ENCODE measurements around the gene SPRR5.

DNA sequence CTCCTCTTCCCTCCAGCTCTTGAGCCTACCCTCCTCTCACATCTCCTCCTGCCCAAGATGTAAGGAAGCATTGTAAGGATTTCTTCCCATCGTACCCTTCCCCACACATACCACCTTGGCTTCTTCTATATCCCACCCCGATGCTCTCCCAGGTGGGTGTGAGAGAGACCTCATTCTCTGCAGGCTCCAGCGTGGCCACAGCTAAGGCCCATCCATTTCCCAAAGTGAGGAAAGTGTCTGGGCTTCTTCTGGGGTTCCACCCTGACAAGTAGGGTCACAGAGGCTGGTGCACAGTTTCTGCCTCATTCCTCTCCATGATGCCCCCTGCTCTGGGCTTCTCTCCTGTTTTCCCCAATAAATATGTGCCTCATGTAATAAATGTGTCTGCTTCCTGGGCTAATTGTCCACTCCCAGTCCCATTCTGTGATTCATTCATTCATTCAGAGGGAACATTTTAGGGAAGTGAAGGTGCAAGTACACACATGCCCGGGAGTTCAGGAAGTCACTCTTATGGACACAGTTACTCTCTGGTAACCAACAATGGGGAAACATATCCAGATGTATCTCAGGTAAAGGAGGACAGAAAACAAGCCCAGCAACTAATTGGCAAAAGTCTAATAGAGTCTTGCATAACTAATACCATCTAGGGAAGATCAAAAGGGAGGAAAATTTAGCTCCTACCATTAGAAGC, 25.3 kb downstream of the SPRR5 start:
- TF ChIP-seq, protein P1, sequence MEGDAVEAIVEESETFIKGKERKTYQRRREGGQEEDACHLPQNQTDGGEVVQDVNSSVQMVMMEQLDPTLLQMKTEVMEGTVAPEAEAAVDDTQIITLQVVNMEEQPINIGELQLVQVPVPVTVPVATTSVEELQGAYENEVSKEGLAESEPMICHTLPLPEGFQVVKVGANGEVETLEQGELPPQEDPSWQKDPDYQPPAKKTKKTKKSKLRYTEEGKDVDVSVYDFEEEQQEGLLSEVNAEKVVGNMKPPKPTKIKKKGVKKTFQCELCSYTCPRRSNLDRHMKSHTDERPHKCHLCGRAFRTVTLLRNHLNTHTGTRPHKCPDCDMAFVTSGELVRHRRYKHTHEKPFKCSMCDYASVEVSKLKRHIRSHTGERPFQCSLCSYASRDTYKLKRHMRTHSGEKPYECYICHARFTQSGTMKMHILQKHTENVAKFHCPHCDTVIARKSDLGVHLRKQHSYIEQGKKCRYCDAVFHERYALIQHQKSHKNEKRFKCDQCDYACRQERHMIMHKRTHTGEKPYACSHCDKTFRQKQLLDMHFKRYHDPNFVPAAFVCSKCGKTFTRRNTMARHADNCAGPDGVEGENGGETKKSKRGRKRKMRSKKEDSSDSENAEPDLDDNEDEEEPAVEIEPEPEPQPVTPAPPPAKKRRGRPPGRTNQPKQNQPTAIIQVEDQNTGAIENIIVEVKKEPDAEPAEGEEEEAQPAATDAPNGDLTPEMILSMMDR (IDR thresholded peaks at IDR 0.05; ENCODE audit: low read length): no peak
- no peak for TF ChIP-seq EZH2 (IDR thresholded peaks at IDR 0.05; ENCODE audit: borderline replicate concordance, low read length)
